HepG2 (cell line): ENCODE data around the gene SYTL3.

Source experiments
- BCL3 ChIP-seq: sonication (generic); formaldehyde crosslinking; IDR thresholded peaks from 2 replicates; pipeline ENCODE4 v1.5.1; 2020; ENCODE audit warnings: mild to moderate bottlenecking, missing genetic modification reagents, moderate library complexity
- BHLHE40 ChIP-seq: IDR thresholded peaks from 2 replicates; pipeline ENCODE4 v1.6.1; 2011; ENCODE audit warnings: low read length, improper control_type of control experiment
- CHD2 ChIP-seq: IDR thresholded peaks from 2 replicates; pipeline ENCODE4 v1.6.1; 2011; ENCODE audit warnings: low read depth, low read length, improper control_type of control experiment
- CTCF ChIP-seq: sonication (generic); formaldehyde crosslinking; IDR thresholded peaks from 2 replicates; pipeline ENCODE4 v1.5.0; 2020; ENCODE audit warnings: mild to moderate bottlenecking, missing genetic modification reagents, moderate library complexity
- POLR2A ChIP-seq, 2 experiments: IDR thresholded peaks; 2 replicates each; pipeline ENCODE4 v1.6.1; 2011; ENCODE audit warnings: low read depth in 2 of 2, low read length in 2 of 2, mild to moderate bottlenecking in 1 of 2, moderate library complexity in 1 of 2; ENCODE audit not compliant: insufficient read depth in 1 of 2
- SMAD3 ChIP-seq: sonication (generic); formaldehyde crosslinking; IDR thresholded peaks from 2 replicates; pipeline ENCODE4 v1.4.0; 2020; ENCODE audit warnings: missing genetic modification reagents
- SP1 ChIP-seq, 2 experiments: fragments of 450-650 bp in 1 of 2; sonication (generic) in 1 of 2; formaldehyde crosslinking in 1 of 2; IDR thresholded peaks; 2 replicates each; pipeline versions ENCODE4 v1.4.0 to v1.6.1; 2016 to 2020; ENCODE audit warnings: missing genetic modification reagents in 1 of 2
- ZBTB49 ChIP-seq: sonication (generic); formaldehyde crosslinking; IDR thresholded peaks from 2 replicates; pipeline ENCODE4 v1.4.0; 2020; ENCODE audit warnings: missing genetic modification reagents, borderline replicate concordance

- TF ChIP-seq CTCF (CRISPR knock-in tag): no peak
- no peak for TF ChIP-seq SP1 (IDR thresholded peaks at IDR 0.05)
- no peak for TF ChIP-seq SP1 (CRISPR knock-in tag; IDR thresholded peaks at IDR 0.05)
- TF ChIP-seq CHD2: no peak
- no peak for TF ChIP-seq BHLHE40
- TF ChIP-seq BCL3 (CRISPR knock-in tag): no peak
- no peak for TF ChIP-seq ZBTB49 (CRISPR knock-in tag)
- no peak for TF ChIP-seq SMAD3
- TF ChIP-seq POLR2A (IDR thresholded peaks at IDR 0.05; ENCODE audit: insufficient read depth in 1 of 2, low read depth in 2 of 2, low read length in 2 of 2): no peak
These were observed 139.5 kb downstream of the SYTL3 start for GRCh38 chr6:158789115-158789917.
